HCT116 (cell line): ENCODE results near the gene HMBS. TPM values are rescaled to one million over a fixed set of nuclear protein-coding genes. Genes with fewer than 3 reads are reported as not detected.

Experiments
- ATAC-seq: fragments of 200-7000 bp; cut with Tn5 transposase; 2 replicates; pipeline ENCODE4 v1.9.1; 2020; ENCODE audit warnings: mild to moderate bottlenecking, moderate library complexity
- BruUV-seq: library from RNA; stranded (reverse); fragments of 400-500 nt; replicated peaks from 2 replicates; lab custom pipeline; 2021; lab: Mats Ljungman, UMichigan
- CTCF ChIA-PET: fragments of 300-600 bp; sonication (Branson Sonifier 250); formaldehyde crosslinking; loops from one replicate; lab custom pipeline; 2021; ENCODE audit warnings: antibody characterized with exemption; lab: Charles Lee
- POLR2A ChIA-PET: fragments of 300-600, 350-600 bp; sonication (Branson Sonifier 250); formaldehyde crosslinking; loops from one replicate; lab custom pipeline; 2021; ENCODE audit warnings: antibody characterized with exemption; lab: Charles Lee
- RAD21 ChIA-PET, 2 experiments: fragments of 300-600 bp; sonication (Branson Sonifier 250); formaldehyde crosslinking; loops; one replicate each; lab custom pipeline; 2023; ENCODE audit warnings: low total read pairs in 2 of 2; ENCODE audit not compliant: uncharacterized antibody in 2 of 2, unreplicated experiment in 2 of 2, low non-redundant PET in 1 of 2; lab: Charles Lee
- DNase-seq: peaks from one replicate; pipeline ENCODE4 v3.0.0-alpha.2; 2010; ENCODE audit warnings: low read depth, low spot score
- H2AFZ ChIP-seq: fragments of 200-600 bp; shearing (Covaris generic), sonication (generic); 2 replicates; pipeline ENCODE4 v1.6.1; 2017; ENCODE audit warnings: low read depth, mixed run types, mixed read lengths, antibody characterized with exemption, low read length; ENCODE audit not compliant: poor library complexity, severe bottlenecking
- H3K27ac ChIP-seq: 2 replicates; pipeline ENCODE4 v1.5.1; 2012; ENCODE audit warnings: low read depth, low read length
- H3K27me3 ChIP-seq: fragments of 200-600 bp; sonication (generic); 2 replicates; pipeline ENCODE4 v1.6.1; 2016; ENCODE audit warnings: mixed run types, low read length, mixed read lengths; ENCODE audit not compliant: insufficient read depth
- H3K36me3 ChIP-seq, 2 experiments: fragments of 200-500 bp in 1 of 2; fragments of 200-600 bp in 1 of 2; sonication (Bioruptor generic) in 1 of 2; sonication (generic) in 1 of 2; 2 replicates each; pipeline versions ENCODE4 v1.5.1 to v1.6.1; 2014 to 2016; ENCODE audit warnings: low read length in 2 of 2, inconsistent platforms in 1 of 2, mixed read lengths in 1 of 2, mixed run types in 1 of 2; ENCODE audit not compliant: insufficient read depth in 2 of 2, control insufficient read depth in 1 of 2
- H3K4me1 ChIP-seq, 2 experiments: fragments of 200-600 bp in 1 of 2; sonication (generic) in 1 of 2; 2 replicates each; pipeline versions ENCODE4 v1.5.1 to v1.6.1; 2012 to 2017; ENCODE audit warnings: low read length in 2 of 2, inconsistent platforms in 1 of 2, mild to moderate bottlenecking in 1 of 2, mixed read lengths in 1 of 2, mixed run types in 1 of 2, moderate library complexity in 1 of 2; ENCODE audit not compliant: insufficient read depth in 2 of 2, control insufficient read depth in 1 of 2
- H3K4me2 ChIP-seq: fragments of 200-600 bp; sonication (generic); 2 replicates; pipeline ENCODE4 v1.6.1; 2017; ENCODE audit warnings: mixed run types, low read length, mixed read lengths
- H3K4me3 ChIP-seq, 2 experiments: fragments of 200-600 bp in 1 of 2; sonication (generic) in 1 of 2; replicated peaks in 1 of 2; 2 replicates each; pipeline ENCODE4 v1.5.1; 2011 to 2016; ENCODE audit warnings: low read length in 2 of 2, control low read depth in 1 of 2, low read depth in 1 of 2, mild to moderate bottlenecking in 1 of 2, mixed read lengths in 1 of 2, mixed run types in 1 of 2
- H3K79me2 ChIP-seq: fragments of 200-600 bp; sonication (generic); 2 replicates; pipeline ENCODE4 v1.6.1; 2017; ENCODE audit warnings: mild to moderate bottlenecking, mixed run types, low read length, moderate library complexity, mixed read lengths; ENCODE audit not compliant: insufficient read depth
- H3K9ac ChIP-seq: fragments of 200-600 bp; sonication (generic); 2 replicates; pipeline ENCODE4 v1.6.1; 2016; ENCODE audit warnings: low read length, mixed read lengths
- H3K9me2 ChIP-seq: fragments of 200-600 bp; sonication (generic), shearing (Covaris generic); 2 replicates; pipeline ENCODE4 v1.6.1; 2017; ENCODE audit warnings: mixed run types, mild to moderate bottlenecking, moderate library complexity; ENCODE audit not compliant: insufficient read depth
- H3K9me3 ChIP-seq, 2 experiments: fragments of 200-500 bp in 1 of 2; fragments of 200-600 bp in 1 of 2; sonication (Bioruptor generic) in 1 of 2; sonication (generic) in 1 of 2; 2 replicates each; pipeline ENCODE4 v1.6.1; 2014 to 2017; ENCODE audit warnings: low read length in 2 of 2, mixed read lengths in 2 of 2, inconsistent platforms in 1 of 2, low read depth in 1 of 2, mild to moderate bottlenecking in 1 of 2, mixed run types in 1 of 2, moderate library complexity in 1 of 2; ENCODE audit not compliant: control insufficient read depth in 1 of 2, insufficient read depth in 1 of 2
- H4K20me1 ChIP-seq: fragments of 200-600 bp; sonication (generic), shearing (Covaris generic); 2 replicates; pipeline ENCODE4 v1.6.1; 2017; ENCODE audit warnings: mixed run types, mild to moderate bottlenecking, moderate library complexity; ENCODE audit not compliant: insufficient read depth
- ATF3 ChIP-seq: IDR thresholded peaks from 2 replicates; pipeline ENCODE4 v1.6.1; 2012
- CEBPB ChIP-seq: IDR thresholded peaks from 2 replicates; pipeline ENCODE4 v1.6.1; 2012; ENCODE audit warnings: low read depth
- CTCF ChIP-seq, 3 experiments: fragments of 200-600 bp in 1 of 3; sonication (generic) in 1 of 3; IDR thresholded peaks in 2 of 3; conservative IDR thresholded peaks in 1 of 3; 2 replicates each; pipeline ENCODE4 v1.5.1; 2012 to 2017; ENCODE audit warnings: low read depth in 2 of 3, low read length in 2 of 3, antibody characterized with exemption in 1 of 3, borderline replicate concordance in 1 of 3, control low read depth in 1 of 3, mild to moderate bottlenecking in 1 of 3, mixed read lengths in 1 of 3, mixed run types in 1 of 3, moderate library complexity in 1 of 3; ENCODE audit not compliant: insufficient read depth in 1 of 3
- EGR1 ChIP-seq: IDR thresholded peaks from 2 replicates; pipeline ENCODE4 v1.6.1; 2012; ENCODE audit warnings: low read depth
- MAX ChIP-seq: IDR thresholded peaks from 2 replicates; pipeline ENCODE4 v1.6.1; 2012
- POLR2AphosphoS5 ChIP-seq: IDR thresholded peaks from 2 replicates; pipeline ENCODE4 v1.6.1; 2011; ENCODE audit warnings: mild to moderate bottlenecking, low read depth, low read length, moderate library complexity
- SRF ChIP-seq: IDR thresholded peaks from 2 replicates; pipeline ENCODE4 v1.6.1; 2012; ENCODE audit warnings: low read depth
- TCF7L2 ChIP-seq: IDR thresholded peaks from 2 replicates; pipeline ENCODE4 v1.7.0; 2011; ENCODE audit warnings: borderline replicate concordance, inconsistent platforms; ENCODE audit not compliant: insufficient read depth, insufficient read length; ENCODE audit errors: extremely low read depth
- YY1 ChIP-seq: IDR thresholded peaks from 2 replicates; pipeline ENCODE4 v1.6.1; 2011; ENCODE audit warnings: low read length, low read depth, moderate library complexity, mild to moderate bottlenecking; ENCODE audit not compliant: insufficient replicate concordance; ENCODE audit errors: extremely low read depth
- intact Hi-C: fragments of 100-400 bp; cut with micrococcal nuclease; formaldehyde crosslinking; loops from 2 replicates; pipeline ENCODE4 v1.10.0; 2022
- total RNA-seq: library from RNA; stranded (reverse); gene quantifications from one replicate; pipeline ENCODE4 v1.2.1, GENCODE V29; 2021; ENCODE audit not compliant: unreplicated experiment

The HMBS gene
- total RNA-seq, 1 experiment from 2014 or later = 69.0 TPM

GRCh38 chr11:119103793-119104192, 19.1 kb downstream of the HMBS start:
- BruUV-seq = no TSS peak
- intact Hi-C loops = loop anchor here (2.0 to 10.0 kb wide), 5 partner anchors 85 to 369 kb away; partner anchors contain the start of genes RPS25, TRAPPC4 and USP2
- CTCF ChIA-PET = no interaction called here
- H3K27ac ChIP-seq = peak overlapping the region; percentile 96
- no peak overlapping the region for H2AFZ ChIP-seq
- no peaks in the 10 kb centered on the region for H3K9me2 ChIP-seq
- peaks cover 37 to 54% of the 10 kb centered on the region in 2 experiments for H3K4me1 ChIP-seq
- no peaks in the 10 kb centered on the region for H3K9me3 ChIP-seq
- H4K20me1 ChIP-seq = no peaks in the 10 kb centered on the region
- RAD21 ChIA-PET = no interaction called here
- no peak for ATAC-seq
- peaks cover 25% of the 10 kb centered on the region for H3K79me2 ChIP-seq
- POLR2A ChIA-PET = no interaction called here
- no peaks in the 10 kb centered on the region for H3K27me3 ChIP-seq
- peaks cover 0 to 2% of the 10 kb centered on the region in 2 experiments; a peak in 2 of 4 replicates for H3K36me3 ChIP-seq
- no peak for DNase-seq
- TF ChIP-seq SRF (no peak), CTCF (IDR thresholded peaks at IDR 0.05 in 2 of 3, conservative IDR thresholded peaks at IDR 0.05 in 1 of 3; ENCODE audit: borderline replicate concordance in 1 of 3, insufficient read depth in 1 of 3, low read depth in 2 of 3, low read length in 2 of 3) (0 out of 6 replicates have a peak, but pooled peaks of 1 of the 3 experiments have one; percentile 15)
- peak overlapping the region; percentile 81; the same call in 1 of the 2 replicates for H3K9ac ChIP-seq
- H3K4me2 ChIP-seq = peak overlapping the region; percentile 89
- H3K4me3 ChIP-seq = no peak overlapping the region

GRCh38 chr11:119106564-119107537, 22.2 kb downstream of the HMBS start, which contains the start of gene C2CD2L:
Gene C2CD2L (plus strand): TSS chr11:119107344. CDS start chr11:119107742, 398 bp downstream.
- no peaks in the 10 kb centered on the region for H3K27me3 ChIP-seq
- H3K9me3 ChIP-seq = no peaks in the 10 kb centered on the region
- ChIA-PET RAD21 (no interaction called here), CTCF (interaction anchor here (0.9 to 1.0 kb wide), 2 partner anchors 90 to 231 kb away, joined by 3 to 4 read pairs; no protein-coding TSS in a partner anchor)
- H3K9me2 ChIP-seq = no peaks in the 10 kb centered on the region
- H3K9ac ChIP-seq = peak within 1 kb of the TSS; percentile 84
- peak within 1 kb of the TSS; percentile 75 for H3K27ac ChIP-seq
- peak; percentile 86 for ATAC-seq
- H2AFZ ChIP-seq = no peak within 1 kb of the TSS
- peaks cover 0 to 4% of the 10 kb centered on the region in 2 experiments; a peak in 2 of 4 replicates for H3K36me3 ChIP-seq
- H4K20me1 ChIP-seq = no peaks in the 10 kb centered on the region
- peak; percentile 72 for DNase-seq
- intact Hi-C loops = loop anchor here (10.0 kb wide), 1 partner anchor 188 kb away; no protein-coding TSS in a partner anchor
- peaks cover 32 to 43% of the 10 kb centered on the region in 2 experiments for H3K4me1 ChIP-seq
- peak within 1 kb of the TSS; percentile 72 to 85 for H3K4me3 ChIP-seq
- TSS peak; percentile 78 for BruUV-seq
- no peak for TF ChIP-seq ATF3
- TF ChIP-seq MAX = no peak
- peak; percentile 56 for TF ChIP-seq YY1
- no peak for TF ChIP-seq CEBPB
- TF ChIP-seq TCF7L2 = peak; percentile 91
- peak; percentile 76 for TF ChIP-seq POLR2AphosphoS5
- no peak for TF ChIP-seq EGR1
- TF ChIP-seq, all 23 proteins: peak for 3
- POLR2A ChIA-PET = interaction anchor here (0.5 to 3.5 kb wide), 6 partner anchors 11 to 90 kb away, joined by 3 to 23 read pairs (median 5); partner anchors contain the start of genes HINFP and HMBS
- Histone ChIP-seq H3K4me2 (peak within 1 kb of the TSS; percentile 97), H3K79me2 (peaks cover 6% of the 10 kb centered on the region; the same call in 1 of the 2 replicates)
